Upper lobe of left lung (tissue), 4 donors: ENCODE results near the gene YWHAB.

Experiments used
- CTCF ChIP-seq, 6 experiments: fragments of 450-650 bp in 4 of 6; fragments of 200-600 bp in 2 of 6; sonication (generic) in 2 of 6; IDR thresholded peaks; one replicate each; pipeline ENCODE4 v1.5.1; 2016 to 2019; ENCODE audit warnings: antibody characterized with exemption in 6 of 6
- EP300 ChIP-seq, 4 donors: sonication (generic); formaldehyde crosslinking; IDR thresholded peaks; one replicate each; pipeline ENCODE4 v1.5.1; 2017; ENCODE audit warnings: antibody characterized with exemption in 4 of 4, control low read depth in 2 of 4
- POLR2A ChIP-seq, 4 donors: fragments of 450-650 bp; IDR thresholded peaks; one replicate each; pipeline ENCODE4 v1.5.1; 2016 to 2017; ENCODE audit warnings: antibody characterized with exemption in 4 of 4, mild to moderate bottlenecking in 2 of 4

- TF ChIP-seq EP300 (IDR thresholded peaks at IDR 0.05) = no peak
- TF ChIP-seq POLR2A (IDR thresholded peaks at IDR 0.05) = no peak
- TF ChIP-seq CTCF (IDR thresholded peaks at IDR 0.05) = no peak
These were observed 41.6 kb upstream of the YWHAB start for GRCh38 chr20:44843876-44844275.
